H1 (cell line): ENCODE results near the gene IGSF1. TPM values are rescaled to one million over a fixed set of nuclear protein-coding genes. Genes with fewer than 3 reads are reported as not detected.
A peak's percentile ranks its signal among the peaks of the same experiment; 100 is the strongest.

Source experiments
- CBX8 ChIP-seq: fragments of 300-800, 300-1000 bp; sonication (generic); IDR thresholded peaks from 2 replicates; pipeline ENCODE4 v1.7.1; 2016; ENCODE audit warnings: low read depth, low read length, borderline replicate concordance
- EZH2 ChIP-seq: fragments of 200-600 bp; sonication (generic); IDR thresholded peaks from 2 replicates; pipeline ENCODE4 v1.7.1; 2012; ENCODE audit warnings: low read depth, mild to moderate bottlenecking, moderate library complexity, low read length, inconsistent platforms; ENCODE audit not compliant: severe bottlenecking
- GTF2F1 ChIP-seq: IDR thresholded peaks from 2 replicates; pipeline ENCODE4 v1.6.1; 2012; ENCODE audit warnings: low read depth, low read length, improper control_type of control experiment, borderline replicate concordance
- RFX5 ChIP-seq: IDR thresholded peaks from 2 replicates; pipeline ENCODE4 v1.6.1; 2011; ENCODE audit warnings: low read depth, low read length, improper control_type of control experiment, borderline replicate concordance
- SIN3A ChIP-seq, 2 experiments: IDR thresholded peaks in 1 of 2; conservative IDR thresholded peaks in 1 of 2; 2 replicates each; pipeline ENCODE4 v1.6.1; 2011 to 2012; ENCODE audit warnings: low read length in 2 of 2, improper control_type of control experiment in 1 of 2, low read depth in 1 of 2, mild to moderate bottlenecking in 1 of 2
- SRF ChIP-seq: IDR thresholded peaks from 2 replicates; pipeline ENCODE4 v1.6.1; 2011; ENCODE audit warnings: mild to moderate bottlenecking, low read depth, low read length, moderate library complexity
- TAF1 ChIP-seq: IDR thresholded peaks from 2 replicates; pipeline ENCODE4 v1.6.1; 2011; ENCODE audit warnings: mild to moderate bottlenecking, low read depth, low read length
- TCF12 ChIP-seq: IDR thresholded peaks from 2 replicates; pipeline ENCODE4 v1.6.1; 2011; ENCODE audit warnings: low read depth, mild to moderate bottlenecking, low read length
- TEAD4 ChIP-seq: IDR thresholded peaks from 2 replicates; pipeline ENCODE4 v1.6.1; 2012; ENCODE audit warnings: low read depth, low read length, inconsistent platforms, mixed read lengths
- polyA plus RNA-seq, 7 experiments: library from polyadenylated mRNA; depleted of rRNA in 3 of 7; stranded (reverse) in 5 of 7; unstranded in 2 of 7; fragments of >200 nt in 5 of 7; fragments of 200-250 nt in 2 of 7; gene quantifications; 1 replicate in 5 of 7; 2 replicates in 1 of 7; 4 replicates in 1 of 7; pipeline versions ENCODE4 v1.2.1 to v1.2.3, GENCODE V29; 2011 to 2013; ENCODE audit warnings: missing spikeins in 2 of 7, mixed read lengths in 2 of 7
- total RNA-seq: library from RNA; stranded (reverse); fragmentation: NEBNext Ultra II Directional; extraction: Animal tissue kit (Norgen Biotek cat#: 25700); gene quantifications from 2 replicates; pipeline ENCODE4 v1.2.1, GENCODE V29; 2021
- TF ChIP-seq, protein P1 (sequence below): fragments of 300-600 bp; sonication (generic); IDR thresholded peaks from 2 replicates; pipeline ENCODE4 v1.7.1; 2012; ENCODE audit warnings: low read length, moderate library complexity, mild to moderate bottlenecking, inconsistent platforms; ENCODE audit not compliant: insufficient replicate concordance

IGSF1 gene
- total and polyA plus RNA-seq, 2 of the 8 experiments (the other 6 are each of a cell fraction or from before 2014, with no cell fraction given), result 23.1 to 39.9 TPM

- TF ChIP-seq, protein P1, sequence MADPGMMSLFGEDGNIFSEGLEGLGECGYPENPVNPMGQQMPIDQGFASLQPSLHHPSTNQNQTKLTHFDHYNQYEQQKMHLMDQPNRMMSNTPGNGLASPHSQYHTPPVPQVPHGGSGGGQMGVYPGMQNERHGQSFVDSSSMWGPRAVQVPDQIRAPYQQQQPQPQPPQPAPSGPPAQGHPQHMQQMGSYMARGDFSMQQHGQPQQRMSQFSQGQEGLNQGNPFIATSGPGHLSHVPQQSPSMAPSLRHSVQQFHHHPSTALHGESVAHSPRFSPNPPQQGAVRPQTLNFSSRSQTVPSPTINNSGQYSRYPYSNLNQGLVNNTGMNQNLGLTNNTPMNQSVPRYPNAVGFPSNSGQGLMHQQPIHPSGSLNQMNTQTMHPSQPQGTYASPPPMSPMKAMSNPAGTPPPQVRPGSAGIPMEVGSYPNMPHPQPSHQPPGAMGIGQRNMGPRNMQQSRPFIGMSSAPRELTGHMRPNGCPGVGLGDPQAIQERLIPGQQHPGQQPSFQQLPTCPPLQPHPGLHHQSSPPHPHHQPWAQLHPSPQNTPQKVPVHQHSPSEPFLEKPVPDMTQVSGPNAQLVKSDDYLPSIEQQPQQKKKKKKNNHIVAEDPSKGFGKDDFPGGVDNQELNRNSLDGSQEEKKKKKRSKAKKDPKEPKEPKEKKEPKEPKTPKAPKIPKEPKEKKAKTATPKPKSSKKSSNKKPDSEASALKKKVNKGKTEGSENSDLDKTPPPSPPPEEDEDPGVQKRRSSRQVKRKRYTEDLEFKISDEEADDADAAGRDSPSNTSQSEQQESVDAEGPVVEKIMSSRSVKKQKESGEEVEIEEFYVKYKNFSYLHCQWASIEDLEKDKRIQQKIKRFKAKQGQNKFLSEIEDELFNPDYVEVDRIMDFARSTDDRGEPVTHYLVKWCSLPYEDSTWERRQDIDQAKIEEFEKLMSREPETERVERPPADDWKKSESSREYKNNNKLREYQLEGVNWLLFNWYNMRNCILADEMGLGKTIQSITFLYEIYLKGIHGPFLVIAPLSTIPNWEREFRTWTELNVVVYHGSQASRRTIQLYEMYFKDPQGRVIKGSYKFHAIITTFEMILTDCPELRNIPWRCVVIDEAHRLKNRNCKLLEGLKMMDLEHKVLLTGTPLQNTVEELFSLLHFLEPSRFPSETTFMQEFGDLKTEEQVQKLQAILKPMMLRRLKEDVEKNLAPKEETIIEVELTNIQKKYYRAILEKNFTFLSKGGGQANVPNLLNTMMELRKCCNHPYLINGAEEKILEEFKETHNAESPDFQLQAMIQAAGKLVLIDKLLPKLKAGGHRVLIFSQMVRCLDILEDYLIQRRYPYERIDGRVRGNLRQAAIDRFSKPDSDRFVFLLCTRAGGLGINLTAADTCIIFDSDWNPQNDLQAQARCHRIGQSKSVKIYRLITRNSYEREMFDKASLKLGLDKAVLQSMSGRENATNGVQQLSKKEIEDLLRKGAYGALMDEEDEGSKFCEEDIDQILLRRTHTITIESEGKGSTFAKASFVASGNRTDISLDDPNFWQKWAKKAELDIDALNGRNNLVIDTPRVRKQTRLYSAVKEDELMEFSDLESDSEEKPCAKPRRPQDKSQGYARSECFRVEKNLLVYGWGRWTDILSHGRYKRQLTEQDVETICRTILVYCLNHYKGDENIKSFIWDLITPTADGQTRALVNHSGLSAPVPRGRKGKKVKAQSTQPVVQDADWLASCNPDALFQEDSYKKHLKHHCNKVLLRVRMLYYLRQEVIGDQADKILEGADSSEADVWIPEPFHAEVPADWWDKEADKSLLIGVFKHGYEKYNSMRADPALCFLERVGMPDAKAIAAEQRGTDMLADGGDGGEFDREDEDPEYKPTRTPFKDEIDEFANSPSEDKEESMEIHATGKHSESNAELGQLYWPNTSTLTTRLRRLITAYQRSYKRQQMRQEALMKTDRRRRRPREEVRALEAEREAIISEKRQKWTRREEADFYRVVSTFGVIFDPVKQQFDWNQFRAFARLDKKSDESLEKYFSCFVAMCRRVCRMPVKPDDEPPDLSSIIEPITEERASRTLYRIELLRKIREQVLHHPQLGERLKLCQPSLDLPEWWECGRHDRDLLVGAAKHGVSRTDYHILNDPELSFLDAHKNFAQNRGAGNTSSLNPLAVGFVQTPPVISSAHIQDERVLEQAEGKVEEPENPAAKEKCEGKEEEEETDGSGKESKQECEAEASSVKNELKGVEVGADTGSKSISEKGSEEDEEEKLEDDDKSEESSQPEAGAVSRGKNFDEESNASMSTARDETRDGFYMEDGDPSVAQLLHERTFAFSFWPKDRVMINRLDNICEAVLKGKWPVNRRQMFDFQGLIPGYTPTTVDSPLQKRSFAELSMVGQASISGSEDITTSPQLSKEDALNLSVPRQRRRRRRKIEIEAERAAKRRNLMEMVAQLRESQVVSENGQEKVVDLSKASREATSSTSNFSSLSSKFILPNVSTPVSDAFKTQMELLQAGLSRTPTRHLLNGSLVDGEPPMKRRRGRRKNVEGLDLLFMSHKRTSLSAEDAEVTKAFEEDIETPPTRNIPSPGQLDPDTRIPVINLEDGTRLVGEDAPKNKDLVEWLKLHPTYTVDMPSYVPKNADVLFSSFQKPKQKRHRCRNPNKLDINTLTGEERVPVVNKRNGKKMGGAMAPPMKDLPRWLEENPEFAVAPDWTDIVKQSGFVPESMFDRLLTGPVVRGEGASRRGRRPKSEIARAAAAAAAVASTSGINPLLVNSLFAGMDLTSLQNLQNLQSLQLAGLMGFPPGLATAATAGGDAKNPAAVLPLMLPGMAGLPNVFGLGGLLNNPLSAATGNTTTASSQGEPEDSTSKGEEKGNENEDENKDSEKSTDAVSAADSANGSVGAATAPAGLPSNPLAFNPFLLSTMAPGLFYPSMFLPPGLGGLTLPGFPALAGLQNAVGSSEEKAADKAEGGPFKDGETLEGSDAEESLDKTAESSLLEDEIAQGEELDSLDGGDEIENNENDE, result peak; percentile 99
- TF ChIP-seq TEAD4, result no peak
- no peak for TF ChIP-seq SRF
- TF ChIP-seq EZH2, result no peak
- TF ChIP-seq TCF12, result no peak
- no peak for TF ChIP-seq RFX5
- TF ChIP-seq GTF2F1, result no peak
- TF ChIP-seq TAF1, result 0 out of 2 replicates have a peak, but pooled peaks have one; percentile 31
- no peak for TF ChIP-seq CBX8
- TF ChIP-seq SIN3A (conservative IDR thresholded peaks at IDR 0.05 in 1 of 2, IDR thresholded peaks at IDR 0.05 in 1 of 2; ENCODE audit: low read depth in 1 of 2, low read length in 2 of 2), result 0 out of 4 replicates have a peak, but pooled peaks of 1 of the 2 experiments have one; percentile 42
Observed at GRCh38 chrX:131288738-131289511, at the start of gene IGSF1 (continued).
